Measurements from ENCODE around the gene CFTR. TPM values are rescaled to one million over a fixed set of nuclear protein-coding genes. Genes with fewer than 3 reads are reported as not detected.

Gene CFTR
- total and polyA plus RNA-seq, 9 of the 15 experiments (the other 6 are each of a cell fraction or from before 2014, with no cell fraction given), result 0.20 TPM; not detected in 8

DNA sequence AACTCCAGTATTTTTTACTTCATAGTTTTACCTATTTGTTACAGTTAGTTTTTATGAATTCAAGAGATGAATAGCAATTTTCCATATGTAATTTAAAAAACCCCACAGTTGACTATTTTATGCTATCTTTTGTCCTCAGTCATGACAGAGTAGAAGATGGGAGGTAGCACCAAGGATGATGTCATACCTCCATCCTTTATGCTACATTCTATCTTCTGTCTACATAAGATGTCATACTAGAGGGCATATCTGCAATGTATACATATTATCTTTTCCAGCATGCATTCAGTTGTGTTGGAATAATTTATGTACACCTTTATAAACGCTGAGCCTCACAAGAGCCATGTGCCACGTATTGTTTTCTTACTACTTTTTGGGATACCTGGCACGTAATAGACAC is 184.2 kb downstream of the CFTR start:
- no peak overlapping the region for H3K9ac ChIP-seq (ENCODE audit: insufficient read depth in 1 of 2, low read depth in 2 of 2, low read length in 2 of 2)
- no peak overlapping the region for H3K4me2 ChIP-seq (ENCODE audit: insufficient read depth, low read length)
- intact Hi-C loops (cut with micrococcal nuclease), result no loop called here
- H3K9me1 ChIP-seq (ENCODE audit: control insufficient read depth, insufficient read depth, low read length), result no peaks in the 10 kb centered on the region
- no peak overlapping the region for H2AFZ ChIP-seq (ENCODE audit: low read depth, low read length)
- TF ChIP-seq, protein P1, sequence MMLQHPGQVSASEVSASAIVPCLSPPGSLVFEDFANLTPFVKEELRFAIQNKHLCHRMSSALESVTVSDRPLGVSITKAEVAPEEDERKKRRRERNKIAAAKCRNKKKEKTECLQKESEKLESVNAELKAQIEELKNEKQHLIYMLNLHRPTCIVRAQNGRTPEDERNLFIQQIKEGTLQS (IDR thresholded peaks at IDR 0.05), result peak; percentile 32; the same call in 1 of the 2 replicates
- TF ChIP-seq, protein P1 (CRISPR knock-in tag; conservative IDR thresholded peaks at IDR 0.05), result no peak
- no peak for TF ChIP-seq POLR3A (IDR thresholded peaks at IDR 0.05; ENCODE audit: borderline replicate concordance, extremely low read depth, insufficient read depth, insufficient read length)
- in situ Hi-C loops (cut with MboI), result no loop called here
- H4K20me1 ChIP-seq (replicated peaks; ENCODE audit: control insufficient read depth, insufficient read depth, low read length), result no peaks in the 10 kb centered on the region
- no peaks in the 10 kb centered on the region for H3K9me3 ChIP-seq (replicated peaks; ENCODE audit: control insufficient read depth, insufficient read depth, low read depth, low read length)
- H3K4me1 ChIP-seq (replicated peaks in 1 of 2; ENCODE audit: control insufficient read depth in 2 of 2, insufficient read depth in 2 of 2, low read length in 2 of 2), result no peaks in the 10 kb centered on the region
- DNase-seq (ENCODE audit: extremely low read depth in 1 of 4, low spot score in 3 of 4) (no peak), FAIRE-seq (no peak), ATAC-seq (no peak)
- no peaks in the 10 kb centered on the region for H3K27me3 ChIP-seq (ENCODE audit: control insufficient read depth in 2 of 2, insufficient read depth in 2 of 2, low read length in 2 of 2)
- ChIA-PET CTCF (ENCODE audit: low intra/inter-chr PET ratio) (no interaction called here), POLR2A (no interaction called here)
- no peaks in the 10 kb centered on the region for H3K36me3 ChIP-seq (ENCODE audit: control insufficient read depth, insufficient read depth, low read length)
- no peak overlapping the region for H3K27ac ChIP-seq (ENCODE audit: extremely low read depth, low read depth, low read length)
- no peak overlapping the region for H3K4me3 ChIP-seq
- no TSS peak for BruUV-seq (replicated peaks)
- no peaks in the 10 kb centered on the region for H3K79me2 ChIP-seq (ENCODE audit: control insufficient read depth, insufficient read depth, low read length)
- WGBS (ENCODE audit: insufficient coverage, low coverage, missing lambda C conversion rate), result 0% methylated on average over 3 of the region's 3 CpGs

DNA sequence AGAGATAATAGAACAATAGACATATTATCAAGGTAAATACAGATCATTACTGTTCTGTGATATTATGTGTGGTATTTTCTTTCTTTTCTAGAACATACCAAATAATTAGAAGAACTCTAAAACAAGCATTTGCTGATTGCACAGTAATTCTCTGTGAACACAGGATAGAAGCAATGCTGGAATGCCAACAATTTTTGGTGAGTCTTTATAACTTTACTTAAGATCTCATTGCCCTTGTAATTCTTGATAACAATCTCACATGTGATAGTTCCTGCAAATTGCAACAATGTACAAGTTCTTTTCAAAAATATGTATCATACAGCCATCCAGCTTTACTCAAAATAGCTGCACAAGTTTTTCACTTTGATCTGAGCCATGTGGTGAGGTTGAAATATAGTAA is 185.5 kb downstream of the CFTR start:
- POLR2A ChIA-PET, result no interaction called here
- no peak for ATAC-seq
- no peaks in the 10 kb centered on the region for H4K20me1 ChIP-seq (replicated peaks; ENCODE audit: control insufficient read depth, insufficient read depth, low read length)
- BruUV-seq (replicated peaks), result no TSS peak
- intact Hi-C loops (cut with micrococcal nuclease) (no loop called here), in situ Hi-C loops (cut with MboI) (no loop called here)
- no peaks in the 10 kb centered on the region for H3K9me3 ChIP-seq (replicated peaks; ENCODE audit: control insufficient read depth, insufficient read depth, low read depth, low read length)
- no peaks in the 10 kb centered on the region for H3K4me1 ChIP-seq (replicated peaks in 1 of 2; ENCODE audit: control insufficient read depth in 2 of 2, insufficient read depth in 2 of 2, low read length in 2 of 2)
- no peak overlapping the region for H3K27ac ChIP-seq (ENCODE audit: extremely low read depth, low read depth, low read length)
- no peak overlapping the region for H2AFZ ChIP-seq (ENCODE audit: low read depth, low read length)
- CTCF ChIA-PET (ENCODE audit: low intra/inter-chr PET ratio), result no interaction called here
- no peaks in the 10 kb centered on the region for H3K36me3 ChIP-seq (ENCODE audit: control insufficient read depth, insufficient read depth, low read length)
- no peaks in the 10 kb centered on the region for H3K79me2 ChIP-seq (ENCODE audit: control insufficient read depth, insufficient read depth, low read length)
- no peak overlapping the region for H3K4me2 ChIP-seq (ENCODE audit: insufficient read depth, low read length)
- FAIRE-seq, result no peak
- no peak overlapping the region for H3K9ac ChIP-seq (ENCODE audit: insufficient read depth in 1 of 2, low read depth in 2 of 2, low read length in 2 of 2)
- no peaks in the 10 kb centered on the region for H3K9me1 ChIP-seq (ENCODE audit: control insufficient read depth, insufficient read depth, low read length)
- no peak overlapping the region for H3K4me3 ChIP-seq
- no peak for DNase-seq (ENCODE audit: extremely low read depth in 1 of 4, low spot score in 3 of 4)
- no peaks in the 10 kb centered on the region for H3K27me3 ChIP-seq (ENCODE audit: control insufficient read depth in 2 of 2, insufficient read depth in 2 of 2, low read length in 2 of 2)
- TF ChIP-seq, protein P2, sequence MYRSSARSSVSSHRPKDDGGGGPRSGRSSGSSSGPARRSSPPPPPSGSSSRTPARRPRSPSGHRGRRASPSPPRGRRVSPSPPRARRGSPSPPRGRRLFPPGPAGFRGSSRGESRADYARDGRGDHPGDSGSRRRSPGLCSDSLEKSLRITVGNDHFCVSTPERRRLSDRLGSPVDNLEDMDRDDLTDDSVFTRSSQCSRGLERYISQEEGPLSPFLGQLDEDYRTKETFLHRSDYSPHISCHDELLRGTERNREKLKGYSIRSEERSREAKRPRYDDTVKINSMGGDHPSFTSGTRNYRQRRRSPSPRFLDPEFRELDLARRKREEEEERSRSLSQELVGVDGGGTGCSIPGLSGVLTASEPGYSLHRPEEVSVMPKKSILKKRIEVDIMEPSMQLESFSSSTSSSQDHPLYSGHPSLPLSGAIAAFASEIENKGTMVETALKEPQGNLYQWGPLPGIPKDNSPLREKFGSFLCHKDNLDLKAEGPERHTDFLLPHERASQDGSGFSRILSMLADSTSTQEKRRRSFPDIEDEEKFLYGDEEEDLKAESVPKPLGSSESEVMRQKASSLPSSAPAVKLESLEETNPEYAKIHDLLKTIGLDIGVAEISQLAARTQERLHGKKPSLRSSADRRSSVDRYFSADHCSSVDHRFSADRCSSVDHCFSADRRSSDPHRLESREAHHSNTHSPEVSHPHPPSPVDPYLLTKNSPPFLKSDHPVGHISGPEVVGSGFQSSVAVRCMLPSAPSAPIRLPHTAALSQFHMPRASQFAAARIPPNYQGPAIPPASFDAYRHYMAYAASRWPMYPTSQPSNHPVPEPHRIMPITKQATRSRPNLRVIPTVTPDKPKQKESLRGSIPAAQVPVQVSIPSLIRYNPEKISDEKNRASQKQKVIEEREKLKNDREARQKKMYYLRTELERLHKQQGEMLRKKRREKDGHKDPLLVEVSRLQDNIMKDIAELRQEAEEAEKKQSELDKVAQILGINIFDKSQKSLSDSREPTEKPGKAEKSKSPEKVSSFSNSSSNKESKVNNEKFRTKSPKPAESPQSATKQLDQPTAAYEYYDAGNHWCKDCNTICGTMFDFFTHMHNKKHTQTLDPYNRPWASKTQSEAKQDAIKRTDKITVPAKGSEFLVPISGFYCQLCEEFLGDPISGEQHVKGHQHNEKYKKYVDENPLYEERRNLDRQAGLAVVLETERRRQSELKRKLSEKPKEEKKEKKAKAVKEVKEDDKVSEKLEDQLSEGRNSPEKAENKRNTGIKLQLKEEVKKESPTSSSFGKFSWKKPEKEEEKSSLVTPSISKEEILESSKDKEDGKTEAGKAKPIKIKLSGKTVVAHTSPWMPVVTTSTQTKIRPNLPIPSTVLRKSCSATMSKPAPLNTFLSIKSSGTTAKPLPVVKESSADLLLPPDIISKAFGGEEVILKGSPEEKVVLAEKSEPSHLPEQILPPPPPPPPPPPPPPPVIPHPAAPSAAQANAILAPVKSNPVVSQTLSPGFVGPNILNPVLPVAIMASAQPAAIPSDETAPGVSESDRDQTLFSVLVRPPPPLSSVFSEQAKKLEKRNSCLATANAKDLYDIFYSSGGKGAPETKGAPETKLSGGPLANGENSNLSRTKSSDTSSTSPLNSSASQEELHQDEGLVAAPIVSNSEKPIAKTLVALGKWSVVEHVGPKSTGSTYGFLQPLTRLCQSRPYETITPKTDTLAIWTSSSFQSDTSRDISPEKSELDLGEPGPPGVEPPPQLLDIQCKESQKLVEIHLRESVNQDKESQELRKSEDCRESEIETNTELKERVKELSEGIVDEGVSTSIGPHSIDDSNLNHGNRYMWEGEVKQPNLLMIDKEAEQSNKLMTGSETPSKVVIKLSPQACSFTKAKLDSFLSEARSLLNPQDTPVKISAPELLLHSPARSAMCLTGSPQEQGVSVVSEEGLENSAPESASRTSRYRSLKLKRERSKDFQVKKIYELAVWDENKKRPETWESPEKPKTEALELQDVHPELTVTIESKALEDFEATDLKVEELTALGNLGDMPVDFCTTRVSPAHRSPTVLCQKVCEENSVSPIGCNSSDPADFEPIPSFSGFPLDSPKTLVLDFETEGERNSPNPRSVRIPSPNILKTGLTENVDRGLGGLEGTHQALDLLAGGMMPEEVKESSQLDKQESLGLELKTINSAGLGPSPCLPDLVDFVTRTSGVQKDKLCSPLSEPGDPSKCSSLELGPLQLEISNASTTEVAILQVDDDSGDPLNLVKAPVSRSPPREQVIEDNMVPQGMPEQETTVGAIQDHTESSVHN (IDR thresholded peaks at IDR 0.05; ENCODE audit: borderline replicate concordance in 1 of 2, low read depth in 1 of 2), result no peak
- no peak for TF ChIP-seq HNRNPH1 (optimal IDR thresholded peaks at IDR 0.05; ENCODE audit: low read depth, low read length)
